OCI-LY7 (cell line): ENCODE measurements around the gene RRBP1. TPM values are rescaled to one million over a fixed set of nuclear protein-coding genes. Genes with fewer than 3 reads are reported as not detected.
A peak's percentile ranks its signal among the peaks of the same experiment; 100 is the strongest.

Source experiments
- BruUV-seq: library from RNA; stranded (reverse); fragments of 400-500 nt; replicated peaks from 2 replicates; lab custom pipeline; 2021; lab: Mats Ljungman, UMichigan
- CTCF ChIA-PET: fragments of 300-600 bp; sonication (Branson Sonifier 250); formaldehyde crosslinking; loops from one replicate; lab custom pipeline; 2022; ENCODE audit warnings: antibody characterized with exemption; ENCODE audit not compliant: unreplicated experiment; lab: Charles Lee
- POLR2A ChIA-PET: fragments of 300-600 bp; sonication (Branson Sonifier 250); formaldehyde crosslinking; loops from one replicate; lab custom pipeline; 2022; ENCODE audit warnings: antibody characterized with exemption; lab: Charles Lee
- DNase-seq: peaks from one replicate; pipeline ENCODE4 v3.0.0-alpha.2; 2015; ENCODE audit warnings: low spot score
- H2AFZ ChIP-seq: fragments of 200-600 bp; sonication (generic), shearing (Covaris generic); 2 replicates; pipeline ENCODE4 v1.6.1; 2014; ENCODE audit warnings: mild to moderate bottlenecking, antibody characterized with exemption, low read length, moderate library complexity
- H3K27ac ChIP-seq: fragments of 200-600 bp; sonication (generic); 2 replicates; pipeline ENCODE4 v1.5.1; 2014; ENCODE audit warnings: mixed run types, low read depth, mild to moderate bottlenecking, moderate library complexity, low read length, inconsistent platforms; ENCODE audit not compliant: poor library complexity, severe bottlenecking
- H3K36me3 ChIP-seq: fragments of 200-600 bp; sonication (generic); 2 replicates; pipeline ENCODE4 v1.6.1; 2014; ENCODE audit warnings: mild to moderate bottlenecking, antibody characterized with exemption, low read length, moderate library complexity, mixed read lengths; ENCODE audit not compliant: insufficient read depth
- H3K4me1 ChIP-seq: fragments of 200-600 bp; sonication (generic); 2 replicates; pipeline ENCODE4 v1.5.1; 2014; ENCODE audit warnings: mild to moderate bottlenecking, low read length; ENCODE audit not compliant: insufficient read depth, poor library complexity, severe bottlenecking
- H3K4me2 ChIP-seq: fragments of 200-600 bp; sonication (generic); 2 replicates; pipeline ENCODE4 v1.6.1; 2014; ENCODE audit warnings: mild to moderate bottlenecking, low read length
- H3K4me3 ChIP-seq: fragments of 200-600 bp; sonication (generic); 2 replicates; pipeline ENCODE4 v1.5.1; 2014; ENCODE audit warnings: mild to moderate bottlenecking, low read depth, low read length; ENCODE audit not compliant: poor library complexity, severe bottlenecking
- H3K79me2 ChIP-seq: fragments of 200-600 bp; sonication (generic); 2 replicates; pipeline ENCODE4 v1.6.1; 2016; ENCODE audit warnings: low read depth, mild to moderate bottlenecking, low read length, moderate library complexity, mixed read lengths; ENCODE audit not compliant: insufficient read depth
- H3K9me2 ChIP-seq: fragments of 200-600 bp; sonication (generic); 2 replicates; pipeline ENCODE4 v1.6.1; 2016; ENCODE audit warnings: mild to moderate bottlenecking, low read length, mixed read lengths; ENCODE audit not compliant: insufficient read depth
- H3K9me3 ChIP-seq: fragments of 200-600 bp; sonication (generic); 2 replicates; pipeline ENCODE4 v1.6.1; 2014; ENCODE audit warnings: mild to moderate bottlenecking, mixed run types, low read length, mixed read lengths
- H4K20me1 ChIP-seq: fragments of 200-600 bp; sonication (generic); 2 replicates; pipeline ENCODE4 v1.6.1; 2014; ENCODE audit warnings: mild to moderate bottlenecking, antibody characterized with exemption, low read length, moderate library complexity, mixed read lengths; ENCODE audit not compliant: insufficient read depth
- CTCF ChIP-seq: fragments of 200-600 bp; sonication (generic); conservative IDR thresholded peaks from 2 replicates; pipeline ENCODE4 v1.5.1; 2014; ENCODE audit warnings: mild to moderate bottlenecking, antibody characterized with exemption, low read length, moderate library complexity, mixed read lengths
- EZH2phosphoT487 ChIP-seq: fragments of 200-600 bp; sonication (generic); IDR thresholded peaks from 2 replicates; pipeline ENCODE4 v1.6.1; 2018; ENCODE audit warnings: low read depth, borderline replicate concordance, mild to moderate bottlenecking, mixed run types, antibody characterized with exemption, low read length, moderate library complexity, mixed read lengths
- intact Hi-C: fragments of 100-400 bp; cut with micrococcal nuclease; formaldehyde crosslinking; loops from one replicate; pipeline ENCODE4 v1.10.0; 2022; ENCODE audit not compliant: unreplicated experiment
- total RNA-seq, 2 experiments: library from RNA; depleted of rRNA in 1 of 2; stranded (reverse); fragments of >200 nt in 1 of 2; shearing (Covaris generic) in 1 of 2; gene quantifications; 2 replicates each; pipeline ENCODE4 v1.2.3, GENCODE V29; 2014 to 2022

RRBP1 gene
- total RNA-seq, 2 experiments from 2014 or later = 13.6 to 46.3 TPM

- H3K4me3 ChIP-seq = no peak overlapping the region
- H3K4me2 ChIP-seq = no peak overlapping the region
- H3K9me2 ChIP-seq = no peaks in the 10 kb centered on the region
- no peaks in the 10 kb centered on the region for H3K79me2 ChIP-seq
- no peak overlapping the region for H2AFZ ChIP-seq
- no peak overlapping the region for H3K27ac ChIP-seq
- BruUV-seq = no TSS peak
- no peaks in the 10 kb centered on the region for H3K4me1 ChIP-seq
- no peaks in the 10 kb centered on the region for H4K20me1 ChIP-seq
- H3K9me3 ChIP-seq = no peaks in the 10 kb centered on the region
- ChIA-PET CTCF (no interaction called here), POLR2A (interaction anchor here (0.6 kb wide), 1 partner anchor 52 kb away, joined by 3 read pairs; no protein-coding TSS in a partner anchor)
- no peaks in the 10 kb centered on the region for H3K36me3 ChIP-seq
- intact Hi-C loops = loop anchor here (1.0 to 2.0 kb wide), 2 partner anchors 80 to 113 kb away; no protein-coding TSS in a partner anchor
- peak; percentile 48 for DNase-seq
- peak; percentile 75 for TF ChIP-seq CTCF
- TF ChIP-seq EZH2phosphoT487 = no peak
Measured at GRCh38 chr20:17617212-17617867, 64.7 kb downstream of the RRBP1 start.

GRCh38 chr20:17616480-17617211 is 65.4 kb downstream of the RRBP1 start:
- TF ChIP-seq EZH2phosphoT487 (no peak), CTCF (no peak)
- no peak for DNase-seq
- Histone ChIP-seq H3K9me3 (no peaks in the 10 kb centered on the region), H3K9me2 (no peaks in the 10 kb centered on the region), H3K27ac (no peak overlapping the region), H2AFZ (no peak overlapping the region), H3K4me3 (no peak overlapping the region), H3K4me2 (no peak overlapping the region), H4K20me1 (no peaks in the 10 kb centered on the region), H3K36me3 (no peaks in the 10 kb centered on the region), H3K4me1 (no peaks in the 10 kb centered on the region), H3K79me2 (no peaks in the 10 kb centered on the region)
- intact Hi-C loops = loop anchor here (1.0 to 2.0 kb wide), 2 partner anchors 79 to 112 kb away; no protein-coding TSS in a partner anchor
- CTCF ChIA-PET = no interaction called here
- no TSS peak for BruUV-seq
- POLR2A ChIA-PET = no interaction called here
